ENCODE results near the gene UBC.
"Not testable (repeated sequence)": the region's sequence is repeated elsewhere in the genome, so short reads cannot be mapped to it uniquely, and the experiment has no call there.

UBC gene

GRCh38 chr12:124927201-124928094 is 13.0 kb upstream of the UBC start:
- Histone ChIP-seq H3K4me3 (ENCODE audit: control insufficient read depth in 1 of 7, extremely low read depth in 1 of 7, insufficient read depth in 4 of 7, low read depth in 2 of 7, low read length in 6 of 7) (peak overlapping the region; percentile 32 to 100 (median 94)), H3K27ac (ENCODE audit: insufficient read depth in 1 of 2, low read depth in 1 of 2, low read length in 2 of 2, poor library complexity in 1 of 2, severe bottlenecking in 2 of 2) (peak overlapping the region; percentile 56 to 89), H3K27me3 (replicated peaks in 2 of 5; ENCODE audit: control insufficient read depth in 4 of 5, insufficient read depth in 5 of 5, low read length in 4 of 5) (peaks cover 0 to 2% (median 0%) of the 10 kb centered on the region in 5 experiments), H3K36me3 (ENCODE audit: control insufficient read depth in 4 of 4, insufficient read depth in 4 of 4, low read length in 3 of 4) (no peaks in the 10 kb centered on the region), H3K4me1 (ENCODE audit: control extremely low read depth in 1 of 4, control insufficient read depth in 4 of 4, insufficient read depth in 4 of 4, low read length in 3 of 4) (peaks cover 0 to 13% (median 6%) of the 10 kb centered on the region in 4 experiments), H3K9me3 (ENCODE audit: control extremely low read depth in 1 of 5, control insufficient read depth in 4 of 5, insufficient read depth in 2 of 5, low read depth in 1 of 5, low read length in 4 of 5) (no peaks in the 10 kb centered on the region)
- ChIA-PET CTCF (interaction anchor here (1.7 to 3.2 kb wide), 6 partner anchors 10 to 21 kb away, joined by 4 to 21 read pairs (median 12); partner anchors contain the start of gene UBC), POLR2A (interaction anchor here (0.7 to 2.4 kb wide), 6 partner anchors 9 to 17 kb away, joined by 3 to 23 read pairs (median 8); partner anchors contain the start of gene UBC)
- 0% methylated on average over 34 of the region's 45 CpGs for WGBS (ENCODE audit: insufficient coverage)
- DNase-seq: peak; percentile 90 to 94 (median 94)

- H3K4me1 ChIP-seq (ENCODE audit: control extremely low read depth in 1 of 4, control insufficient read depth in 4 of 4, insufficient read depth in 4 of 4, low read length in 3 of 4): peaks cover 11 to 28% (median 18%) of the 10 kb centered on the region in 4 experiments
- H3K27ac ChIP-seq (ENCODE audit: insufficient read depth in 1 of 2, low read depth in 1 of 2, low read length in 2 of 2, poor library complexity in 1 of 2, severe bottlenecking in 2 of 2); H3K9me3 ChIP-seq (ENCODE audit: control extremely low read depth in 1 of 5, control insufficient read depth in 4 of 5, insufficient read depth in 2 of 5, low read depth in 1 of 5, low read length in 4 of 5); H3K27me3 ChIP-seq (replicated peaks in 2 of 5; ENCODE audit: control insufficient read depth in 4 of 5, insufficient read depth in 5 of 5, low read length in 4 of 5); H3K36me3 ChIP-seq (ENCODE audit: control insufficient read depth in 4 of 4, insufficient read depth in 4 of 4, low read length in 3 of 4); DNase-seq; H3K4me3 ChIP-seq (ENCODE audit: control insufficient read depth in 1 of 7, extremely low read depth in 1 of 7, insufficient read depth in 4 of 7, low read depth in 2 of 7, low read length in 6 of 7); POLR2A ChIA-PET: not testable (repeated sequence)
- WGBS (ENCODE audit: insufficient coverage): 98% methylated on average over 6 of the region's 7 CpGs
- CTCF ChIA-PET: interaction anchor here (1.0 to 3.0 kb wide), 5 partner anchors 8 to 20 kb away, joined by 3 to 10 read pairs (median 5); no protein-coding TSS in a partner anchor
These were observed 11.3 kb upstream of the UBC start for GRCh38 chr12:124925782-124926181.

GRCh38 chr12:124925117-124925516 is 10.7 kb upstream of the UBC start:
- no peaks in the 10 kb centered on the region for H3K36me3 ChIP-seq (ENCODE audit: control insufficient read depth in 4 of 4, insufficient read depth in 4 of 4, low read length in 3 of 4)
- no peak overlapping the region for H3K27ac ChIP-seq (ENCODE audit: insufficient read depth in 1 of 2, low read depth in 1 of 2, low read length in 2 of 2, poor library complexity in 1 of 2, severe bottlenecking in 2 of 2)
- DNase-seq: no peak
- H3K9me3 ChIP-seq (ENCODE audit: control extremely low read depth in 1 of 5, control insufficient read depth in 4 of 5, insufficient read depth in 2 of 5, low read depth in 1 of 5, low read length in 4 of 5): no peaks in the 10 kb centered on the region
- H3K4me1 ChIP-seq (ENCODE audit: control extremely low read depth in 1 of 4, control insufficient read depth in 4 of 4, insufficient read depth in 4 of 4, low read length in 3 of 4): peaks cover 17 to 35% (median 25%) of the 10 kb centered on the region in 4 experiments
- H3K27me3 ChIP-seq (replicated peaks in 2 of 5; ENCODE audit: control insufficient read depth in 4 of 5, insufficient read depth in 5 of 5, low read length in 4 of 5): no peaks in the 10 kb centered on the region
- POLR2A ChIA-PET: no interaction called here
- H3K4me3 ChIP-seq (ENCODE audit: control insufficient read depth in 1 of 7, extremely low read depth in 1 of 7, insufficient read depth in 4 of 7, low read depth in 2 of 7, low read length in 6 of 7): no peak overlapping the region
- CTCF ChIA-PET: interaction anchor here (1.0 to 4.4 kb wide), 3 partner anchors 13 to 15 kb away, joined by 3 to 44 read pairs (median 5); no protein-coding TSS in a partner anchor
- 89% methylated on average over 9 of the region's 10 CpGs for WGBS (ENCODE audit: insufficient coverage)

- H3K4me3 ChIP-seq (ENCODE audit: control insufficient read depth in 1 of 7, extremely low read depth in 1 of 7, insufficient read depth in 4 of 7, low read depth in 2 of 7, low read length in 6 of 7): no peak overlapping the region
- H3K9me3 ChIP-seq (ENCODE audit: control extremely low read depth in 1 of 5, control insufficient read depth in 4 of 5, insufficient read depth in 2 of 5, low read depth in 1 of 5, low read length in 4 of 5): no peaks in the 10 kb centered on the region
- 96% methylated on average over 11 of the region's 12 CpGs for WGBS (ENCODE audit: insufficient coverage)
- H3K27me3 ChIP-seq (replicated peaks in 2 of 5; ENCODE audit: control insufficient read depth in 4 of 5, insufficient read depth in 5 of 5, low read length in 4 of 5): no peaks in the 10 kb centered on the region
- no peak for DNase-seq
- H3K36me3 ChIP-seq (ENCODE audit: control insufficient read depth in 4 of 4, insufficient read depth in 4 of 4, low read length in 3 of 4): no peaks in the 10 kb centered on the region
- CTCF ChIA-PET: interaction anchor here (1.1 to 4.4 kb wide), 3 partner anchors 9 to 16 kb away, joined by 3 to 44 read pairs (median 4); no protein-coding TSS in a partner anchor
- H3K4me1 ChIP-seq (ENCODE audit: control extremely low read depth in 1 of 4, control insufficient read depth in 4 of 4, insufficient read depth in 4 of 4, low read length in 3 of 4): peaks cover 25 to 45% (median 35%) of the 10 kb centered on the region in 4 experiments
- POLR2A ChIA-PET: no interaction called here
- no peak overlapping the region for H3K27ac ChIP-seq (ENCODE audit: insufficient read depth in 1 of 2, low read depth in 1 of 2, low read length in 2 of 2, poor library complexity in 1 of 2, severe bottlenecking in 2 of 2)
These were observed 9.7 kb upstream of the UBC start for GRCh38 chr12:124923905-124924734.

GRCh38 chr12:124921200-124922031 is 7.0 kb upstream of the UBC start:
- DNase-seq: peak; percentile 90 to 94 (median 92)

GRCh38 chr12:124920353-124920935 is 6.0 kb upstream of the UBC start:
- Histone ChIP-seq H3K27me3 (replicated peaks in 2 of 5; ENCODE audit: control insufficient read depth in 4 of 5, insufficient read depth in 5 of 5, low read length in 4 of 5) (no peaks in the 10 kb centered on the region), H3K9me3 (ENCODE audit: control extremely low read depth in 1 of 5, control insufficient read depth in 4 of 5, insufficient read depth in 2 of 5, low read depth in 1 of 5, low read length in 4 of 5) (no peaks in the 10 kb centered on the region), H3K4me1 (ENCODE audit: control extremely low read depth in 1 of 4, control insufficient read depth in 4 of 4, insufficient read depth in 4 of 4, low read length in 3 of 4) (peaks cover 51 to 68% (median 61%) of the 10 kb centered on the region in 4 experiments), H3K27ac (ENCODE audit: insufficient read depth in 1 of 2, low read depth in 1 of 2, low read length in 2 of 2, poor library complexity in 1 of 2, severe bottlenecking in 2 of 2) (peak overlapping the region; percentile 23 to 100), H3K36me3 (ENCODE audit: control insufficient read depth in 4 of 4, insufficient read depth in 4 of 4, low read length in 3 of 4) (no peaks in the 10 kb centered on the region), H3K4me3 (ENCODE audit: control insufficient read depth in 1 of 7, extremely low read depth in 1 of 7, insufficient read depth in 4 of 7, low read depth in 2 of 7, low read length in 6 of 7) (peak overlapping the region in 4 of 7 experiments; percentile 56 to 81 (median 67))
- no peak for DNase-seq
- ChIA-PET CTCF (interaction anchor here (0.9 to 8.6 kb wide), 6 partner anchors 10 to 68 kb away, joined by 3 to 96 read pairs (median 5); no protein-coding TSS in a partner anchor), POLR2A (no interaction called here)
- WGBS (ENCODE audit: insufficient coverage): 72% methylated on average over 2 of the region's 4 CpGs

More at GRCh38 chr12:124921200-124922031, 7.0 kb upstream of the UBC start:
- Histone ChIP-seq H3K27me3 (replicated peaks in 2 of 5; ENCODE audit: control insufficient read depth in 4 of 5, insufficient read depth in 5 of 5, low read length in 4 of 5) (no peaks in the 10 kb centered on the region), H3K36me3 (ENCODE audit: control insufficient read depth in 4 of 4, insufficient read depth in 4 of 4, low read length in 3 of 4) (no peaks in the 10 kb centered on the region), H3K9me3 (ENCODE audit: control extremely low read depth in 1 of 5, control insufficient read depth in 4 of 5, insufficient read depth in 2 of 5, low read depth in 1 of 5, low read length in 4 of 5) (no peaks in the 10 kb centered on the region), H3K4me1 (ENCODE audit: control extremely low read depth in 1 of 4, control insufficient read depth in 4 of 4, insufficient read depth in 4 of 4, low read length in 3 of 4) (peaks cover 42 to 58% (median 51%) of the 10 kb centered on the region in 4 experiments), H3K4me3 (ENCODE audit: control insufficient read depth in 1 of 7, extremely low read depth in 1 of 7, insufficient read depth in 4 of 7, low read depth in 2 of 7, low read length in 6 of 7) (peak overlapping the region in 6 of 7 experiments; percentile 56 to 81 (median 66)), H3K27ac (ENCODE audit: insufficient read depth in 1 of 2, low read depth in 1 of 2, low read length in 2 of 2, poor library complexity in 1 of 2, severe bottlenecking in 2 of 2) (peak overlapping the region; percentile 23 to 100)
- WGBS (ENCODE audit: insufficient coverage): under 1% methylated on average over 13 of the region's 16 CpGs
- ChIA-PET CTCF (interaction anchor here (0.8 to 4.4 kb wide), 5 partner anchors 8 to 19 kb away, joined by 3 to 44 read pairs (median 6); partner anchors contain the start of gene UBC), POLR2A (interaction anchor here (0.8 to 1.0 kb wide), 2 partner anchors 11 to 19 kb away, joined by 3 read pairs; no protein-coding TSS in a partner anchor)

Data from common myeloid progenitor, CD34-positive (primary cell).